ENCODE results near the gene MTM1.

GRCh38 chrX:150607201-150607600 is 38.8 kb downstream of the MTM1 start:
- TF ChIP-seq TAF1 (IDR thresholded peaks at IDR 0.05; ENCODE audit: low read depth) (no peak), REST (IDR thresholded peaks at IDR 0.05; ENCODE audit: low read depth) (no peak), MAX (IDR thresholded peaks at IDR 0.05) (no peak), TEAD4 (IDR thresholded peaks at IDR 0.05) (no peak), FOXM1 (IDR thresholded peaks at IDR 0.05; ENCODE audit: borderline replicate concordance, low read depth) (no peak), RAD21 (IDR thresholded peaks at IDR 0.05; ENCODE audit: low read depth) (no peak)

Data from Ishikawa (cell line).